ENCODE results near the gene CHST10.

DNA sequence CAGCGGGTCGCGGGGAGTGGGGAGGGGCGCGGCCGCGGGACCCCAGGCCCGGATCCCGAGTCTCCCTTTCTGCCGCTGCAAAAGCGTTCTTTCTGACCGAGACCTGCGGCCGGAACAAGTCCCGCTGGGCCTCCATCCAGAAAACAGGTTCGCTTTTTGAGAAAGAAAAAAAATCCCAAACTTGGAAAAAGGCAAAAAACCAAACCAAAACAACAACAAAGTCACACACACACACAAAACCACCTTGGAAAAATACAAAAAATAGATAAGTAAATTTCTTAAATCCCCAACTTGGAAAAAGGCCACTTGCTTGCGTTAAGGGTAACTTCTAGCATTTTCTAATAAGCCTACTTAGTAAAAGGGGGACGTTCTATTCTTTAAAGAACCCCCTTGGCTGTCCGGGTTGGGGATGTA lies 250 bp upstream of the CHST10 start:
- no peak for TF ChIP-seq HDGF (IDR thresholded peaks at IDR 0.05; ENCODE audit: borderline replicate concordance)
- TF ChIP-seq L3MBTL2 (conservative IDR thresholded peaks at IDR 0.05): no peak
- TF ChIP-seq SP1 (IDR thresholded peaks at IDR 0.05): no peak
- no peak for TF ChIP-seq TARDBP (IDR thresholded peaks at IDR 0.05)
- TF ChIP-seq FOXM1 (IDR thresholded peaks at IDR 0.05; ENCODE audit: borderline replicate concordance): no peak
- no peak for TF ChIP-seq ARNT (IDR thresholded peaks at IDR 0.05)
- no peak for TF ChIP-seq LEF1 (IDR thresholded peaks at IDR 0.05; ENCODE audit: borderline replicate concordance)
- no peak for TF ChIP-seq BHLHE40 (IDR thresholded peaks at IDR 0.05; ENCODE audit: borderline replicate concordance)

All from HEK293T (cell line).